ENCODE results near the gene LINGO1.

Gene LINGO1

DNA sequence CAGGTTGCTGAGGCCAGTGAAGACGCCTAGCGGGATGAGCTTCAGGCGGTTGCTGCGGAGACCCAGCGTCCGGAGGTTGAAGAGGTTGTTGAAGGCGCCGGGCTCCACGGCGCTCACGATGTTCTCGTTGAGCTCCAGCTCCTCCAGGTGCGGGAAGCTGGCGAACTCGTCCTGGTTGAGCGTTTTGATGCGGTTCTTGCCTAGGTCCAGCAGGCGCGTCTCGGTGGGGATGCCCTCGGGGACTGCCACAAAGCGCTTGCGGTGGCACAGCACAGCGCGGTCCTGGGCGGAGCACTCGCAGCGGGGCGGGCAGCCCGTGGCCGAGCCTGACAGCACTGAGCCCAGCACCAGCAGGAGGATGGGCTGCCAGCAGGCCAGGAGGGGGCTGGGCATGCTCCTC lies 17.2 kb downstream of the LINGO1 start:
- no peak for DNase-seq (ENCODE audit: low spot score)

- no peak for DNase-seq (ENCODE audit: low spot score)
Measured at GRCh38 chr15:77614251-77614806, 18.4 kb downstream of the LINGO1 start.

DNA sequence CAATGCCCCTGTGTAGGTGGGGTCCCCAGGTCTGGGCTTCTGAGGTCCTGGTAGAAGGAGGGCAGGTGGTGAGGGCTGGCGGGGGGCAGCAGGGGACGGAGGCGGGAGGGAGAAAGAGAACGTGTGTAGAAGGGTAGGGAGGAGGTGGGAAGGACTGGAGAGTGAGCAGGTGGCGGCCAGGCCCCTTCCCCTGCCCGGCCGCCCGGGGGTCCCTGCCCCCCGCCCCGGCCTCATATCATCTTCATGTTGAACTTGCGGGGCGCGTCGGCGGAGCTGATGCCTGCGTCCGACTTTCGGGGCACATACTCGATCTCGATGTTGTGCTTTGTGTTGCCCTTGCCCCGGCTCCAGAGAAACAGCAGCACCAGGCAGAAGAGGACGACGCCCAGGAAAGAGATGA lies 18.9 kb downstream of the LINGO1 start:
- DNase-seq (ENCODE audit: low spot score), result no peak

DNA sequence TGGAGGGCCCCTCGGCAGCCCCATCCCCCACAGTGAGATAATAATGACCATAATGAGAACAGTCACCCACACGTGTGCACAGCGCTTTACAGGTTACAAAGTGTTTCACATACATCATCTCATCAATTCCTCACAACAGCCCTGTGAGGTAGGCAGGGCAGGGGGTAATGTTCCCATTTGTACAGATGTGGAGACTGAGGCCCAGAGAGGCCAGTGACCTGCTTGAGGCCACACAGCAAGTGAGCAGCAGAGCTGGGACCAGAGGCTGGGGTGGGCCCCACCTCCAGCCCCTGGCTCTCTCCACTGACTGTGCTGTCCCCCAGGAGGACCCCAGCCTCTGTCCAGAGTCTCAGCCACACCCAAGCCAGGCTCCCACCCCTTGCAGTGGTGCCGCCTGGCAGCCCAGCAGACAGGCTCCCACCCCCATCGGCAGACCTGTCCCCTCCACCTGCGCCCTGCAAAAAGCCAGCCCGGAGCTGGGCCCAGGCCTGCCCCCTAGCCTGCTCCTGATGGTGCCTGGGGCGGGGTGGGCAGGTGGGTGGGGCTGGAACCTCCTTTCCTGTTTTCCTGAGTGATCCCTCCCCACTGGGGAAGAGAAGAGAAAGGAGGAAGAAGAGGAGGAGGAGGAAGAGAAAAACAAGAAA lies 19.6 kb downstream of the LINGO1 start:
- no peak for DNase-seq (ENCODE audit: low spot score)

DNA sequence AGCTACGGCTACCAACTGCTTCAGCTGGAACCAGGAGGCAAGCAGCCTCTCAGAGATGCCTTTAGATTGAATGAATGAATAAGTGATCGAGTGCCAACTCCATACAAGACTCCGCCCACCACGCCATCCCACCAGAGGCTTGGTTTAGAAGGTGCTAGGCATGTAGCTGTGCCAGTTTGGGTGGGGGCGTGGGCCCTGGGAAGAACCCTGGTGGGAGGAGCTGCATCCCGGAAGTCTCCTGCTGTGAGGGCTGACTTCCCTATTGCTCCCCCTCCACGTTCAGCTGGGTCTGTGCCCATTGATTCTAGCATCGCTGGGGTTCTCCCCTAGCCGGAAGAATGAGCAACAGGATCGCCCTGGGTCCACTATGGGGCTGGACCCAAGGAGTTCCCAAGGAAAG lies 20.9 kb downstream of the LINGO1 start:
- DNase-seq (ENCODE audit: low spot score), result no peak

- DNase-seq (ENCODE audit: low spot score), result no peak
Measured at GRCh38 chr15:77610731-77611130, 22.0 kb downstream of the LINGO1 start.

GRCh38 chr15:77609558-77609957 lies 23.2 kb downstream of the LINGO1 start:
- no peak for DNase-seq (ENCODE audit: low spot score)

DNA sequence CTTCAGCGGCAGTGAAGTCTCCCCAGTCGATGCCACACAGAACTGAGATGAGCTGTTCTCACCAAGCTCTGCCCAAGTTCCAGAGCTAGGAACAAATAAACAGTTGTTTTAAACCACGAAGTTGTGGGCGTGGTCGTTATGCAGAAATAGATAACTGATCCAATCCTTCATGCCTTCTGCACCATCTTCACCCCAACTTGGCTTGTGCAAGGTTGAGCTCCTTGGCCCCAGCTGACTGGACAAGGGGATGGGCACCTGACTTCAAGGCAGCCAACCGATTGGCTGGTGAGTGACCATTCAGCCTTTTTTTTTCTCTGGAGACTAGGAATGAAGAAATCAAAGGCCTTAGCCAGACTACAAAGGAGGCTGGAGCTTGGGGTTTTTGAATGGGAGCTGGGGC lies 23.9 kb downstream of the LINGO1 start:
- DNase-seq (ENCODE audit: low spot score), result no peak

DNA sequence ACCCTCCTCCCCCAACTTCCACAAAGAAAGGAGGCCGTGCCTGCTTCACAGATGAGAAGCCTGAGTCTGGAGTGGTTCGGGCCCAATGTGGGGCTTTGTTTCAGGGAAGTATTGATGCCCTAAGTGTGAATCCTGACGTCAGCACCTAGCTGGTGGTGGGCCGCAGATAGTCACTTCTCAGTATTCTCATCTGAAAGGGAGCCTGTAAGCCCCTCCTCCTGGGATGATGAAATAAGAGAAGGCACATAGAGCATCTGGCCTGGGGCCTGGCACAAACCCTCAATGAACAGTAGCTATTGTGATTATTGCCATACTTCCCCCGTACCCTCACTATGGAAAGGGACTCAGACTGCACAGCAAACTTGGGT lies 24.8 kb downstream of the LINGO1 start:
- no peak for DNase-seq (ENCODE audit: low spot score)

- peak; percentile 61 for DNase-seq (ENCODE audit: low spot score)
Measured at GRCh38 chr15:77607111-77607893, 25.4 kb downstream of the LINGO1 start.

GRCh38 chr15:77606142-77607034 lies 26.3 kb downstream of the LINGO1 start:
- DNase-seq (ENCODE audit: low spot score), result no peak

GRCh38 chr15:77605547-77605946 lies 27.2 kb downstream of the LINGO1 start:
- no peak for DNase-seq (ENCODE audit: low spot score)

DNA sequence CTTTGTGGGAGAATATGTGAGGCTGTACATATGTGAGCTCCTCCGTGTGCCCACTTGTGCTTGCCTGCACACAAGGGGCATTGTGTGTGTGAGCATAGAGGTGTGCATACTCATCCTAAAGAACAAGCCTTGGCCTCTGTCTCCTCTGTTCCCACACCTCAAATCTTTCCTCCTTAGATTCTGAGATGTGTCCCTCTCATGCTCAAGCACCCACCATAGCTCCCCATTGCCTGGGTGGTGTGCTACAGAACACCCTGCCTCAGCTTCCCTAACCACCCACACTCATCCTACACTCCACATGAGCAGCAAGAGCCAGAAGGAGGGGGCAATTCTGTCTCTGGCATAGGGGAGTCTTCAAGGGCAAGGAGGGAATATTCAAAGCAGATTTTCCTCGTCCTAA lies 27.7 kb downstream of the LINGO1 start:
- no peak for DNase-seq (ENCODE audit: low spot score)

DNA sequence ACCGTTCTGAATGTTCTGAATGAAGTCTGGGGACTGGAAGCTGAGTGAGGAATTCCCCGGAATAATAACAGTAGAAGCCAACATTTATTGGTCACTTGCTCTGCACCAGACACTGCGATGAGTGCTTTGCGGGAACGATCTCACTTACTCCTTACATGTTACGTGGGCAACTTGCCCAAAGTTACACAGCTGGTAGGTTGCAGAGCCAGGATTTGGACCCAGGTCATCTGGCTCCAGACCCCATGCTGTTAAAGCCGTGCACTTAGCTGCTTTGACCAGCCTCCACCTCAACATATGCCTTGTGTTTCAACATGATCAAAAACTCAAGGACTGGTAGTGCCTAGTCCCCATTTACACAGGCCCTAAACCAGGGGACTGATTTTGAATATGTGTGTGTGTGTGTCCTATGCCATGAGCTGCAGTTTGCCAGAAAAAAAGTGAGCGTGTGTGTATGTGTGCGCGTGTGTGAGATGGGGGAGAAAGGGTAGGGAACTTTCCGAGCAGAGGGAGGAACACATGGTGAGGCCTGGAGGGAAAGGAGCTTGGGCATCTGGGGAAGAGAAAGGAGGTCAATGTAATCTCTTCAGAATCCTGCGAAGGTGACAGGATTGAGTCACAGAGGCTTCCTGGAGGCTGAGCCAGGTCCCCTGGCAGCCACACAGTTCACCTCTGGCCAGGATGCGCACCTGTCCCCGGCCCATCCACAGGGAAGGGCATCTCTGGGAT lies 28.9 kb downstream of the LINGO1 start:
- no peak for DNase-seq (ENCODE audit: low spot score)

DNA sequence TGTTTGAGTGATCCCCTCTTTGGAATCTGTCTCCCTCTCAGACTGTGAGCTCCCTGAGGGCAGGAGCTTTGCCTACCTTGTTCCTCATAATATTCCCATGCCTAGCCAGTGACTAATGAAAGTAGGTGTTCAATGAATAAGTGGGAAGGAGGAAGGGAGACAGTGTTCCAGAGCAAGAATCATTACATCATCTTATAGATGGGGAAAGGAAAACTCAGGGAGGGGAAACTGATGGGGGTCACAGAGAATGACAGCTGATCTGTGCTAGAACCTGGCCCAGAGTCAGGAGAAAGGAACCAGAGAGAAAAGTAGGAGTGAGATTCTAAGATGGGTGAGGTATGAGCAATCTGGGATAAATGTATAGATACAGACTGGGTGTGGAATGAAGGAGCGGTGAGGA lies 29.9 kb downstream of the LINGO1 start:
- DNase-seq (ENCODE audit: low spot score), result no peak

GRCh38 chr15:77599899-77600298 lies 32.8 kb downstream of the LINGO1 start:
- DNase-seq (ENCODE audit: low spot score), result peak; percentile 71

DNA sequence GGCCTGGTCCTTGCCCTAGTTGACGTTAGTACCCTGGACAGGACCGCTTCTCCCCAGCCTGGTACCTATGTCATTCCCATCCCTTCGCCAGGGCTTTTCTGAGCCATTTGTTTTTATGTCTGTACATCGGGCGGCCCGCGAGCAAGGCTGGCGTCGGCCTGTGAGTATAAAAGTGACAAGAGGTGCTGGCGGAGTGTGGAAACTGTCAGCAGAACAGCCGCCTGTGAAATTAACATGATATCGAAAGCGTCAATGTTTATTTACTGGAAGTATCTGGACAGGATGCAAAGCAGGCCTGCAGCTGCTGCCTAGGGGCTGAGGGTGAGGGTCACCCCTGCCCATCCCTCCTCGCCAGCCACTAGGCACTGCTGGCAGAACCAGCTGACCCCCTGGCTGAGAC lies 33.4 kb downstream of the LINGO1 start:
- DNase-seq (ENCODE audit: low spot score), result no peak

DNA sequence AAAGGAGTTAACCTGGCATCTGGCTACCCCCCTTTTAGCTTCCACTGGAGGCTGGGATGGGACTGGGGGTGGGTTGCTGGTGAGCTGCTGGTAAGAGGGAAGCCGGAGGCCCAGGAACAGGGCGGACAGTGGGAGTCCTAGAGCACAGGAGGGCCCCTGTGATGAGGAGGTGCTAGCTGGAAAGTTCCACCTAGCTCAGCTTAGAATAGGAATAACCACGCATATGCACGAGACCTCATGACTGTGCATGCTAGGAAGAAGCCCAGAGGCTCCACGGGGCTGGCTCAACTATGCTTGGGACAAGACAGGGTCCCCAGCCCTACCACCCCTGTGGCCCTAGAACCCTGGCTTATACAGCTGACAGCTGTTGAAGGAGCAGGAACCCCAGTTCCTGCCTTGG lies 34.1 kb downstream of the LINGO1 start:
- no peak for DNase-seq (ENCODE audit: low spot score)

DNA sequence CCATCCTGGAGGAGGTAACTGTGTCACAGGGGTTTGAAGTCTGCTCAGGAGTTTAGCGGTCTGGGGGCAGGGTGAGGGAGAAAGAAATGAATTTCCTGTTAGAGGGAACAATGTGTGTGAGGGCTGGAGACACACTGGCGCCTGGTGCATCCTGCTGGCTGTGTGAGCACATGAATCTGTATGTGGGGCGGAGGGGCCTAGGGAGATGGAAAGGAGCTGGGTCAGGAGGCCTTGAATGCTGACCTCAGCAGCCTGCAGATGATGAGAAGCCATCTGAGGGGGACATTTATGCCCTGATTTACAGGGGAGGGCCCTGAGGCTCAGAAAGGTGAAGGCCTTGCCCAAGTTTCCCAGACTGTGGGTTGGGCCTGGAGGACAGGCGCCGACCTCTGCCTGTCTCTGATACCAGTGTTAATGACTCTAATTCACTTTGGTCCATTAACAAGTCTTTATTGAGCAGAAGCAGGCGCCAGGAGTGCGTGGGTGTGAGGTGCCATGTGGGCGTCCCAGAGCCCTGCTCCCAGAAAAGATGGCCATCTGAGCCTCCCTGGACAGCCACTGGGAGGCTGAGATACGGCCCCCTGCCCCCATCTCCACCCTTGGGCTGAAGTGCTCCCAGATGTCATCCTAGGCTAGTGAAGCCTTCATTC lies 34.8 kb downstream of the LINGO1 start:
- no peak for DNase-seq (ENCODE audit: low spot score)

GRCh38 chr15:77596821-77597803 lies 35.6 kb downstream of the LINGO1 start:
- no peak for DNase-seq (ENCODE audit: low spot score)

All from AG08396 (cell line).